ENCODE data around the gene ADGRA1. TPM values are rescaled to one million over a fixed set of nuclear protein-coding genes. Genes with fewer than 3 reads are reported as not detected.

The ADGRA1 gene
- total and polyA plus RNA-seq, 2 experiments from 2014 or later, result not detected

- in situ Hi-C loops (cut with MboI), result no loop called here
- DNase-seq, result no peak
- no peak overlapping the region for H3K9ac ChIP-seq
- H3K4me3 ChIP-seq, result no peak overlapping the region
- no peaks in the 10 kb centered on the region for H3F3A ChIP-seq (ENCODE audit: insufficient read depth)
- 62 to 64% methylated on average over 34 of the region's 34 CpGs for WGBS, 2 experiments (ENCODE audit: low coverage in 1 of 2, low lambda C conversion rate in 2 of 2, missing lambda C conversion rate in 2 of 2)
- H3K36me3 ChIP-seq (ENCODE audit: low read depth), result no peaks in the 10 kb centered on the region
- H3K27ac ChIP-seq, result no peak overlapping the region
- H3K27me3 ChIP-seq (replicated peaks; ENCODE audit: insufficient read depth), result peaks cover 6% of the 10 kb centered on the region
- H3K4me1 ChIP-seq (ENCODE audit: insufficient read depth), result no peaks in the 10 kb centered on the region
- H3K4me2 ChIP-seq (ENCODE audit: unreplicated experiment), result no peak overlapping the region
- no peak for TF ChIP-seq EZH2 (IDR thresholded peaks at IDR 0.05; ENCODE audit: insufficient read depth, poor library complexity, severe bottlenecking)
- no peak for TF ChIP-seq EZH2phosphoT487 (IDR thresholded peaks at IDR 0.05; ENCODE audit: insufficient read depth, low read depth)
- no peaks in the 10 kb centered on the region for H3K9me2 ChIP-seq (ENCODE audit: insufficient read depth)
- H4K20me1 ChIP-seq (ENCODE audit: insufficient read depth), result no peaks in the 10 kb centered on the region
- no peaks in the 10 kb centered on the region for H3K9me3 ChIP-seq (ENCODE audit: low read depth)
- H2AFZ ChIP-seq, result no peak overlapping the region
- H3K79me2 ChIP-seq (ENCODE audit: insufficient read depth), result no peaks in the 10 kb centered on the region
Measured at GRCh38 chr10:133072720-133073390, 14.9 kb upstream of the ADGRA1 start.

- H3K9me2 ChIP-seq (ENCODE audit: insufficient read depth), result no peaks in the 10 kb centered on the region
- no peaks in the 10 kb centered on the region for H3K79me2 ChIP-seq (ENCODE audit: insufficient read depth)
- no peaks in the 10 kb centered on the region for H4K20me1 ChIP-seq (ENCODE audit: insufficient read depth)
- H2AFZ ChIP-seq, result no peak overlapping the region
- H3F3A ChIP-seq (ENCODE audit: insufficient read depth), result no peaks in the 10 kb centered on the region
- peaks cover 6% of the 10 kb centered on the region for H3K27me3 ChIP-seq (replicated peaks; ENCODE audit: insufficient read depth)
- no peaks in the 10 kb centered on the region for H3K4me1 ChIP-seq (ENCODE audit: insufficient read depth)
- WGBS, 2 experiments (ENCODE audit: low coverage in 1 of 2, low lambda C conversion rate in 2 of 2, missing lambda C conversion rate in 2 of 2), result 63 to 68% methylated on average over 21 to 22 of the region's 25 CpGs
- no peaks in the 10 kb centered on the region for H3K9me3 ChIP-seq (ENCODE audit: low read depth)
- no peaks in the 10 kb centered on the region for H3K36me3 ChIP-seq (ENCODE audit: low read depth)
- H3K4me2 ChIP-seq (ENCODE audit: unreplicated experiment), result no peak overlapping the region
- DNase-seq, result no peak
- no peak overlapping the region for H3K9ac ChIP-seq
- no peak overlapping the region for H3K4me3 ChIP-seq
- in situ Hi-C loops (cut with MboI), result no loop called here
- H3K27ac ChIP-seq, result no peak overlapping the region
- no peak for TF ChIP-seq EZH2 (IDR thresholded peaks at IDR 0.05; ENCODE audit: insufficient read depth, poor library complexity, severe bottlenecking)
- no peak for TF ChIP-seq EZH2phosphoT487 (IDR thresholded peaks at IDR 0.05; ENCODE audit: insufficient read depth, low read depth)
Measured at GRCh38 chr10:133075346-133076137, 12.2 kb upstream of the ADGRA1 start.

GRCh38 chr10:133076274-133077038 lies 11.3 kb upstream of the ADGRA1 start:
- Histone ChIP-seq H3K4me2 (ENCODE audit: unreplicated experiment) (no peak overlapping the region), H4K20me1 (ENCODE audit: insufficient read depth) (no peaks in the 10 kb centered on the region), H3K4me1 (ENCODE audit: insufficient read depth) (no peaks in the 10 kb centered on the region), H3K9ac (no peak overlapping the region), H3K27me3 (replicated peaks; ENCODE audit: insufficient read depth) (0 out of 2 replicates have a peak, but pooled peaks cover 6% of the 10 kb centered on the region), H3F3A (ENCODE audit: insufficient read depth) (no peaks in the 10 kb centered on the region), H3K79me2 (ENCODE audit: insufficient read depth) (no peaks in the 10 kb centered on the region), H3K27ac (no peak overlapping the region), H3K4me3 (no peak overlapping the region), H3K9me3 (ENCODE audit: low read depth) (no peaks in the 10 kb centered on the region), H3K36me3 (ENCODE audit: low read depth) (no peaks in the 10 kb centered on the region), H3K9me2 (ENCODE audit: insufficient read depth) (no peaks in the 10 kb centered on the region), H2AFZ (no peak overlapping the region)
- no peak for TF ChIP-seq EZH2phosphoT487 (IDR thresholded peaks at IDR 0.05; ENCODE audit: insufficient read depth, low read depth)
- no peak for TF ChIP-seq EZH2 (IDR thresholded peaks at IDR 0.05; ENCODE audit: insufficient read depth, poor library complexity, severe bottlenecking)
- no peak for DNase-seq
- in situ Hi-C loops (cut with MboI), result no loop called here
- 73 to 77% methylated on average over 26 to 30 of the region's 30 CpGs for WGBS, 2 experiments (ENCODE audit: low coverage in 1 of 2, low lambda C conversion rate in 2 of 2, missing lambda C conversion rate in 2 of 2)
